ENCODE data around the gene KLHDC8A.
"Not testable (repeated sequence)": the region's sequence is repeated elsewhere in the genome, so short reads cannot be mapped to it uniquely, and the experiment has no call there.

KLHDC8A gene

GRCh38 chr1:205395616-205396015 is 38.9 kb upstream of the KLHDC8A start:
- Histone ChIP-seq H3K4me2 (no peak overlapping the region), H3K27me3 (ENCODE audit: insufficient read depth, low read depth) (no peaks in the 10 kb centered on the region), H3K4me3 (IDR thresholded peaks at IDR 0.05; ENCODE audit: insufficient read depth, low read depth, low read length) (no peak overlapping the region), H3K79me2 (ENCODE audit: insufficient read depth, low read depth) (no peaks in the 10 kb centered on the region), H3K9ac (no peak overlapping the region), H3K27ac (no peak overlapping the region), H4K20me1 (ENCODE audit: insufficient read depth) (no peaks in the 10 kb centered on the region), H3K36me3 (ENCODE audit: insufficient read depth) (no peaks in the 10 kb centered on the region), H3K4me1 (ENCODE audit: low read depth, poor library complexity, severe bottlenecking) (no peaks in the 10 kb centered on the region), H2AFZ (ENCODE audit: low read depth) (no peak overlapping the region)
- TF ChIP-seq, protein P1, sequence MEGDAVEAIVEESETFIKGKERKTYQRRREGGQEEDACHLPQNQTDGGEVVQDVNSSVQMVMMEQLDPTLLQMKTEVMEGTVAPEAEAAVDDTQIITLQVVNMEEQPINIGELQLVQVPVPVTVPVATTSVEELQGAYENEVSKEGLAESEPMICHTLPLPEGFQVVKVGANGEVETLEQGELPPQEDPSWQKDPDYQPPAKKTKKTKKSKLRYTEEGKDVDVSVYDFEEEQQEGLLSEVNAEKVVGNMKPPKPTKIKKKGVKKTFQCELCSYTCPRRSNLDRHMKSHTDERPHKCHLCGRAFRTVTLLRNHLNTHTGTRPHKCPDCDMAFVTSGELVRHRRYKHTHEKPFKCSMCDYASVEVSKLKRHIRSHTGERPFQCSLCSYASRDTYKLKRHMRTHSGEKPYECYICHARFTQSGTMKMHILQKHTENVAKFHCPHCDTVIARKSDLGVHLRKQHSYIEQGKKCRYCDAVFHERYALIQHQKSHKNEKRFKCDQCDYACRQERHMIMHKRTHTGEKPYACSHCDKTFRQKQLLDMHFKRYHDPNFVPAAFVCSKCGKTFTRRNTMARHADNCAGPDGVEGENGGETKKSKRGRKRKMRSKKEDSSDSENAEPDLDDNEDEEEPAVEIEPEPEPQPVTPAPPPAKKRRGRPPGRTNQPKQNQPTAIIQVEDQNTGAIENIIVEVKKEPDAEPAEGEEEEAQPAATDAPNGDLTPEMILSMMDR (conservative IDR thresholded peaks at IDR 0.05; ENCODE audit: low read depth, low read length) = no peak

- H3K79me2 ChIP-seq (ENCODE audit: insufficient read depth, low read depth) = no peaks in the 10 kb centered on the region
- H3K36me3 ChIP-seq (ENCODE audit: insufficient read depth) = no peaks in the 10 kb centered on the region
- no peak overlapping the region for H3K4me2 ChIP-seq
- H2AFZ ChIP-seq (ENCODE audit: low read depth) = no peak overlapping the region
- H3K9ac ChIP-seq = no peak overlapping the region
- H3K27ac ChIP-seq = no peak overlapping the region
- no peaks in the 10 kb centered on the region for H3K27me3 ChIP-seq (ENCODE audit: insufficient read depth, low read depth)
- no peaks in the 10 kb centered on the region for H4K20me1 ChIP-seq (ENCODE audit: insufficient read depth)
- no peak overlapping the region for H3K4me3 ChIP-seq (IDR thresholded peaks at IDR 0.05; ENCODE audit: insufficient read depth, low read depth, low read length)
- TF ChIP-seq, protein P1 (conservative IDR thresholded peaks at IDR 0.05; ENCODE audit: low read depth, low read length) = no peak
- no peaks in the 10 kb centered on the region for H3K4me1 ChIP-seq (ENCODE audit: low read depth, poor library complexity, severe bottlenecking)
Observed at GRCh38 chr1:205392650-205393049, 35.9 kb upstream of the KLHDC8A start.

- no peak overlapping the region for H3K27ac ChIP-seq
- no peak overlapping the region for H2AFZ ChIP-seq (ENCODE audit: low read depth)
- no peaks in the 10 kb centered on the region for H3K27me3 ChIP-seq (ENCODE audit: insufficient read depth, low read depth)
- H3K9ac ChIP-seq = no peak overlapping the region
- no peaks in the 10 kb centered on the region for H3K4me1 ChIP-seq (ENCODE audit: low read depth, poor library complexity, severe bottlenecking)
- H3K4me3 ChIP-seq (IDR thresholded peaks at IDR 0.05; ENCODE audit: insufficient read depth, low read depth, low read length) = no peak overlapping the region
- H4K20me1 ChIP-seq (ENCODE audit: insufficient read depth) = no peaks in the 10 kb centered on the region
- TF ChIP-seq, protein P1 (conservative IDR thresholded peaks at IDR 0.05; ENCODE audit: low read depth, low read length) = no peak
- H3K4me2 ChIP-seq = no peak overlapping the region
- H3K36me3 ChIP-seq (ENCODE audit: insufficient read depth) = no peaks in the 10 kb centered on the region
- H3K79me2 ChIP-seq (ENCODE audit: insufficient read depth, low read depth) = no peaks in the 10 kb centered on the region
Observed at GRCh38 chr1:205391386-205391785, 34.7 kb upstream of the KLHDC8A start.

GRCh38 chr1:205387845-205388244 is 31.1 kb upstream of the KLHDC8A start:
- H3K79me2 ChIP-seq (ENCODE audit: insufficient read depth, low read depth) = no peaks in the 10 kb centered on the region
- H3K36me3 ChIP-seq (ENCODE audit: insufficient read depth) = no peaks in the 10 kb centered on the region
- TF ChIP-seq, protein P1 (conservative IDR thresholded peaks at IDR 0.05; ENCODE audit: low read depth, low read length) = no peak
- no peak overlapping the region for H3K27ac ChIP-seq
- H3K4me2 ChIP-seq = no peak overlapping the region
- H3K4me3 ChIP-seq (IDR thresholded peaks at IDR 0.05; ENCODE audit: insufficient read depth, low read depth, low read length) = no peak overlapping the region
- H3K27me3 ChIP-seq (ENCODE audit: insufficient read depth, low read depth) = no peaks in the 10 kb centered on the region
- no peaks in the 10 kb centered on the region for H3K4me1 ChIP-seq (ENCODE audit: low read depth, poor library complexity, severe bottlenecking)
- no peak overlapping the region for H3K9ac ChIP-seq
- H2AFZ ChIP-seq (ENCODE audit: low read depth) = no peak overlapping the region
- H4K20me1 ChIP-seq (ENCODE audit: insufficient read depth) = no peaks in the 10 kb centered on the region

DNA sequence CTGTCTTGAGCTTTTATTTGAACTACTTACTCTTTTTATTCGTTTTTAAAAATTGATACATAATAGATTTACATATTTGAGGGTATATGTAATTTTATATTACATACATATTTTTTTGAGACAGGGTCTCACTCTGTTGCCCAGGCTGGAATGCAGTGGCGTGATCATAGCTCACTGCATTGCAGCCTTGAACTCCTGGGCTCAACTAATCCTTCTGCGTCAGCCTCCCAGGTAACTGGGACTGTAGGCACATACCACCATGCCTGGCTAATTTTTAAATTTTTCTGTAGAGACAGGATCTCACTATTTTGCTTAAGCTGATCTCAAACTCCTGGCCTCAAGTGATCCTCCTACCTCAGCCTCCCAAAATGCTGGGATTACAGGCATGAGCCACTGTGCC is 26.3 kb upstream of the KLHDC8A start:
- not testable (repeated sequence) for H3K79me2 ChIP-seq (ENCODE audit: insufficient read depth, low read depth); H3K36me3 ChIP-seq (ENCODE audit: insufficient read depth); H3K4me1 ChIP-seq (ENCODE audit: low read depth, poor library complexity, severe bottlenecking); H3K27me3 ChIP-seq (ENCODE audit: insufficient read depth, low read depth); H3K9ac ChIP-seq; H3K4me2 ChIP-seq; H3K4me3 ChIP-seq (IDR thresholded peaks at IDR 0.05; ENCODE audit: insufficient read depth, low read depth, low read length); H2AFZ ChIP-seq (ENCODE audit: low read depth); H4K20me1 ChIP-seq (ENCODE audit: insufficient read depth); H3K27ac ChIP-seq

Data from KMS-11 (cell line).